Left lung (tissue), 10 donors: ENCODE measurements around the gene HSBP1L1. TPM values are rescaled to one million over a fixed set of nuclear protein-coding genes. Genes with fewer than 3 reads are reported as not detected.

Source experiments
- ATAC-seq: fragments of 200-7000 bp; cut with Tn5 transposase; one replicate; pipeline ENCODE4 v1.9.1; 2020; ENCODE audit warnings: moderate library complexity
- DNase-seq, 4 donors: peaks; one replicate each; pipeline ENCODE4 v3.0.0-alpha.2; 2013 to 2020
- H3K27ac ChIP-seq, 2 donors: fragments of 200-600 bp; sonication (generic) in 1 of 2; one replicate each; pipeline versions ENCODE4 v1.5.0 to v1.8.0; 2020 to 2021
- H3K27me3 ChIP-seq, 2 donors: fragments of 200-600 bp; sonication (generic) in 1 of 2; one replicate each; pipeline versions ENCODE4 v1.5.0 to v1.8.0; 2020 to 2021
- H3K36me3 ChIP-seq, 2 donors: fragments of 200-600 bp; sonication (generic) in 1 of 2; one replicate each; pipeline versions ENCODE4 v1.5.0 to v1.8.0; 2020 to 2021
- H3K4me1 ChIP-seq, 2 donors: fragments of 200-600 bp; one replicate each; pipeline ENCODE4 v1.8.0; 2021
- H3K4me3 ChIP-seq, 2 donors: fragments of 200-600 bp; sonication (generic) in 1 of 2; one replicate each; pipeline versions ENCODE4 v1.5.0 to v1.8.0; 2020 to 2021; ENCODE audit warnings: mild to moderate bottlenecking in 1 of 2
- H3K9me3 ChIP-seq, 2 donors: fragments of 200-600 bp; sonication (generic) in 1 of 2; one replicate each; pipeline versions ENCODE4 v1.5.0 to v1.8.0; 2020 to 2021
- intact Hi-C, 2 donors: fragments of 100-400 bp; cut with DNase I; formaldehyde crosslinking; loops; one replicate each; pipeline versions ENCODE4 v1.11.2 to v1.14.2; 2022
- polyA plus RNA-seq, 6 donors: library from polyadenylated mRNA; unstranded; fragments of 120-200 nt; gene quantifications; one replicate each; pipeline ENCODE4 v1.2.1, GENCODE V29; 2013; ENCODE audit not compliant: insufficient read length in 6 of 6
- total RNA-seq, 2 donors: library from RNA; stranded (reverse); fragmentation: NEBNext Ultra II Directional; extraction: Animal tissue kit (Norgen Biotek cat#: 25700); gene quantifications; one replicate each; pipeline ENCODE4 v1.2.1, GENCODE V29; 2021
- TF ChIP-seq, protein P1 (sequence below), 2 donors: fragments of 200-600 bp; sonication (generic) in 1 of 2; IDR thresholded peaks; one replicate each; pipeline versions ENCODE4 v1.5.0 to v1.8.0; 2021; ENCODE audit warnings: antibody characterized with exemption in 2 of 2
- donor health status: DM: no; HTN: yes; CAD: no.
- donor health status: DM: no; HTN: no; CAD: no.

HSBP1L1 gene
- total and polyA plus RNA-seq, 8 donors = 21.7 to 38.5 (median 26.5) TPM

GRCh38 chr18:79921984-79922965 is 42.2 kb upstream of the HSBP1L1 start:
- no peak overlapping the region for H3K27ac ChIP-seq
- H3K27me3 ChIP-seq = no peaks in the 10 kb centered on the region
- ATAC-seq = no peak
- peak in 1 of 4 donors; percentile 19 for DNase-seq
- no peaks in the 10 kb centered on the region for H3K4me1 ChIP-seq
- TF ChIP-seq, protein P1, sequence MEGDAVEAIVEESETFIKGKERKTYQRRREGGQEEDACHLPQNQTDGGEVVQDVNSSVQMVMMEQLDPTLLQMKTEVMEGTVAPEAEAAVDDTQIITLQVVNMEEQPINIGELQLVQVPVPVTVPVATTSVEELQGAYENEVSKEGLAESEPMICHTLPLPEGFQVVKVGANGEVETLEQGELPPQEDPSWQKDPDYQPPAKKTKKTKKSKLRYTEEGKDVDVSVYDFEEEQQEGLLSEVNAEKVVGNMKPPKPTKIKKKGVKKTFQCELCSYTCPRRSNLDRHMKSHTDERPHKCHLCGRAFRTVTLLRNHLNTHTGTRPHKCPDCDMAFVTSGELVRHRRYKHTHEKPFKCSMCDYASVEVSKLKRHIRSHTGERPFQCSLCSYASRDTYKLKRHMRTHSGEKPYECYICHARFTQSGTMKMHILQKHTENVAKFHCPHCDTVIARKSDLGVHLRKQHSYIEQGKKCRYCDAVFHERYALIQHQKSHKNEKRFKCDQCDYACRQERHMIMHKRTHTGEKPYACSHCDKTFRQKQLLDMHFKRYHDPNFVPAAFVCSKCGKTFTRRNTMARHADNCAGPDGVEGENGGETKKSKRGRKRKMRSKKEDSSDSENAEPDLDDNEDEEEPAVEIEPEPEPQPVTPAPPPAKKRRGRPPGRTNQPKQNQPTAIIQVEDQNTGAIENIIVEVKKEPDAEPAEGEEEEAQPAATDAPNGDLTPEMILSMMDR (IDR thresholded peaks at IDR 0.05) = no peak
- H3K9me3 ChIP-seq = peaks cover 0 to 2% of the 10 kb centered on the region in 2 donors
- no peak overlapping the region for H3K4me3 ChIP-seq
- intact Hi-C loops = no loop called here
- peaks cover 0 to 57% of the 10 kb centered on the region in 2 donors for H3K36me3 ChIP-seq

DNA sequence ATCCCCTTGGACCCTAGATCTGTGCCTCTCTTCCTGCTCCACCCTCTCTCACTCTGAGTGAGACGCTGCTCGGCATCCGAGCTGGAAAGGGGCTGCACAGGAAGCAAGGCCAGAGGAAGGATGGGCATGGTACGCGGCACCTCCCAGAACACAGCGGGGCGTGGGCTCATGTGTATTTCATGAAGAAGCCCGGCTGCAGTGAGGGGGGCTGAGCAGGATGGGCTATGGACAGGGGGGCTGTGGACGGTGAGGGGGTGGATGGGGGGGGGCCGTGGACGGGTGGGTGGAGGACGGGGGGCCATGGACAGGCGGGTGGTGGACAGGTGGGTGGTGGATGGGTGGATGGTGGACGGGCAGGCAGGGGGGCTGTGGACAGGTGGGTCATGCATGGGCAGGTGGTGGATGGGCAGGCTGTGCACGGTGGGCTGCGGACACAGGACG is 41.5 kb upstream of the HSBP1L1 start:
- intact Hi-C loops = no loop called here
- no peaks in the 10 kb centered on the region for H3K27me3 ChIP-seq
- TF ChIP-seq, protein P1 (IDR thresholded peaks at IDR 0.05) = no peak
- no peaks in the 10 kb centered on the region for H3K4me1 ChIP-seq
- peaks cover 0 to under 1% of the 10 kb centered on the region in 2 donors for H3K9me3 ChIP-seq
- peak in 1 of 4 donors; percentile 17 for DNase-seq
- peaks cover 0 to 59% of the 10 kb centered on the region in 2 donors for H3K36me3 ChIP-seq
- no peak overlapping the region for H3K4me3 ChIP-seq
- no peak for ATAC-seq
- H3K27ac ChIP-seq = no peak overlapping the region

DNA sequence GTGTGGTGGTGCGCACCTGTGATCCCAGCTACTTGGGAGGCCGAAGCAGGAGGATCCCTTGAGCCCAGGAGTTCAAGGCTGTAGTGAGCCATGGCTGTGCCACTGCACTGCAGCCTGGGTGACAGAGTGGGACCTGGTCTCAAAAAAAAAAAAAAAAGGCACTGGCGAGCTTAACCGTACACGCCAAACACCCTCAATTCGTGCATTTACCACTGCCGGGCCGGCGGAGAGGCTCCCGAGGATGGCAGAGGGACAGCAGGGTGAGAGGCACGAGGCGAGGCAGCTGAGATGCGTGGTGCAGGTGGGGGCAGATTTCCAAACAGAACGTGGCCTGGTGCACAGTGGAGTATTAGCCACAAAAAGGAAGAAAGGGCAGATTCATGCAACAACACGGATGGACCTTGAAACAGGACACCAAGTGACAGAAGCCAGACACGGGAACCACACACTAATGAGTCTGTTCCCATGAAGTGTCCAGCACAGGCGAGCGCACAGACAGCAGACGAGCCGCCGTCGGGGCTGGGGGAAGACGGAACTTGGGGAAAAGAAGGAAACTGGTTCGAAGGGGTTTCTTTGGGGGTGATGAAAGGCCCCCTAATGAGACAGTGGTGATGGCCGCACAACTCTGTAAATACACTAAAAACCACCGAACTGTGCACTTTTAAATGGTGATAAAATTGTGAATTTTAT is 40.4 kb upstream of the HSBP1L1 start:
- H3K4me1 ChIP-seq = no peaks in the 10 kb centered on the region
- TF ChIP-seq, protein P1 (IDR thresholded peaks at IDR 0.05) = no peak
- H3K9me3 ChIP-seq = peaks cover 0 to 10% of the 10 kb centered on the region in 2 donors
- no peak overlapping the region for H3K4me3 ChIP-seq
- peak in 1 of 4 donors; percentile 26 for DNase-seq
- no peak overlapping the region for H3K27ac ChIP-seq
- intact Hi-C loops = no loop called here
- no peak for ATAC-seq
- peaks cover 0 to 59% of the 10 kb centered on the region in 2 donors for H3K36me3 ChIP-seq
- no peaks in the 10 kb centered on the region for H3K27me3 ChIP-seq

- Histone ChIP-seq H3K36me3 (peaks cover 0 to 67% of the 10 kb centered on the region in 2 donors), H3K4me3 (no peak overlapping the region), H3K4me1 (no peaks in the 10 kb centered on the region), H3K9me3 (peaks cover 0 to 20% of the 10 kb centered on the region in 2 donors), H3K27me3 (no peaks in the 10 kb centered on the region), H3K27ac (no peak overlapping the region)
- peak in 1 of 4 donors; percentile 32 for DNase-seq
- ATAC-seq = peak; percentile 25
- TF ChIP-seq, protein P1 (IDR thresholded peaks at IDR 0.05) = no peak
- intact Hi-C loops = no loop called here
Observed at GRCh38 chr18:79924814-79925731, 39.4 kb upstream of the HSBP1L1 start.
